NCI-H524 (cell line): Measurements from ENCODE around the gene FARP1.
"Not testable (repeated sequence)": the region's sequence is repeated elsewhere in the genome, so short reads cannot be mapped to it uniquely, and the experiment has no call there.

Source experiments
- DNase-seq, 2 experiments: peaks; one replicate each; lab custom pipeline; 2025; lab: John Stamatoyannopoulos, UW

FARP1 gene

DNA sequence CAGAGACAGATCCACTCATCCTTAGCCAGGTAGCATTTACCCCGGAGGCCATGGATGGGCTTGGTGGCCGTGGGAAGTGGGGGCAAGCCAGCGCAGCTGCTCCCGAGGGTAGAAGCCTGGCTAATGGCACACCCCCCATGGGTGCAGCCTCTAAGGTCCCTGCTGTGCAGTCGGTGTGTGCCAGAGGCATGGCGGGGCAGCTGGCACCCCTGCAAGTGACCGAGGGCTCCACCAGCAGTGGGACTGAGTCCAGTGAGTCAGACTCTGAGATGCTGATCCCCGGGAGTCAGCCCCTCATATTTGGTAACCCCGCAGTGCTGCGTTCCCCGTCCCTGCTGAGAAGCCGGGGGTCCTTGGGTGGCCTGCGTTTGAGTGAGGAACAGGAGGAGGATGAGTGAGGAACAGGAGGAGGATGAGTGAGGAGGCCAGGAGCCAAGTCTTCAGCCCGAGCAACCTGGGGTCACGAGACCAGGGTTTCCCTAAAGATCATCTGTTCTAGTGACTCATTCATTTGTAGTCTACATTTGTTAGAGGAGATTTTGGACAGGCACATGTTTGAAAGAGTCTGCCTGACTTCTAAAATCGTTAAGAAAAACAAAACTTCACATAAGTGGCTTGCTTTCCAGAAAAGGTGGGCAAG lies 253.3 kb downstream of the FARP1 start:
- DNase-seq, result no peak

DNA sequence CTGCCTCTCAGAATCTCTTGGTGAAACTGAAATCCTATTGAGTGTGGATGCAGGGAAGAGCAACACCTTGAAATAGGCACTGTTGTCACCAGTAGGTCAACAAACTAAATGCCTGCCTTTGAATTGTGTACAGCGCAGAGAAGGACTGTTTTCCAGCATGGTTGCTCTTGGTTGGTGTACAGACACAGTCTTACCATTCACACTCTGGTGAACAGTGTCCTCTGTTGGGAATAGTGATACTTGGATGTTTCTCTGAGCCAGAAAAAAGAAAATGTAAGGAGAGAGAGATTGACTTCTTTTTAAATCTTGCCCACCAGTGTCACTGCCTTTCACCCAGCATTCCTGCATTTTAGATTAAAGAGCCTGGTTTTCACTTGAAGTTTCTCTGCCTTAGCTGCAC lies 254.3 kb downstream of the FARP1 start:
- DNase-seq, result no peak

GRCh38 chr13:98397861-98398260 lies 255.0 kb downstream of the FARP1 start:
- no peak for DNase-seq

DNA sequence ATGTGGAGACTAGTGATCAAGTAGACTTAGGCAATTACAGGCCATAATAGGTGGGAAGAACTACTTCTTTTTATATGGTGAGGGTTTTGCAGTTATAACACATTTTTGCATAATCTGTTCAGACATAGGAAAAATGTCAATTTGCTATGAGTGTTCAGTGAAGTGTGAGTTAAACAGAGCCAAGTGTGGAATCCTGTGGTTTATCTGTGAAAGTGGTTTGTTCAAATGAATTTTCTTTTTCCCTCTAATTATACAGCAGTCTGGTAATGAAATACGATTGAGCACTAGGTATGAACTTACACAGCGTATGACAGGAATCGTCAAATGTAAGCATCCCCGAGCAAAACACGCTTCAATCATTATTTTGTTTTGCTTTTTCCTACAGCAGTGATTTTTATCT lies 255.7 kb downstream of the FARP1 start:
- no peak for DNase-seq

DNA sequence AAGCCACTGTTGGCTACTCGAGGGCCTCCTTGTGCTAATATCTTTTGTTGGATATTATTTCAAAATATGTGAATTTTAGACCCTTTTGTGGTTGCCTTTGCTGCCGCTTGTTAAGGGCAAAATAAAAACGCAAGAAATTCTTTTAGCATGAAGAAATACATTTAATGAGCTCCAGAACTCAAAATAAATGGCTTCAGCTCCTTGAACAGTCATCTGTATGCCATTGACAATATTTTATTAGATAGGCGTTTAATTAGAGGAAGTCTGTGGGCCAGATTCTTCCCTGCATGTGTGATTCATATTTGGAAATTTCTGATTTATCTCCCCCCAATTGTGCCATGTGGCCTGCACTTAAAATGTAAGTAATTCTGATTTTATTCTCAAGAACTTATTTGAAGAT lies 256.9 kb downstream of the FARP1 start:
- no peak for DNase-seq

DNA sequence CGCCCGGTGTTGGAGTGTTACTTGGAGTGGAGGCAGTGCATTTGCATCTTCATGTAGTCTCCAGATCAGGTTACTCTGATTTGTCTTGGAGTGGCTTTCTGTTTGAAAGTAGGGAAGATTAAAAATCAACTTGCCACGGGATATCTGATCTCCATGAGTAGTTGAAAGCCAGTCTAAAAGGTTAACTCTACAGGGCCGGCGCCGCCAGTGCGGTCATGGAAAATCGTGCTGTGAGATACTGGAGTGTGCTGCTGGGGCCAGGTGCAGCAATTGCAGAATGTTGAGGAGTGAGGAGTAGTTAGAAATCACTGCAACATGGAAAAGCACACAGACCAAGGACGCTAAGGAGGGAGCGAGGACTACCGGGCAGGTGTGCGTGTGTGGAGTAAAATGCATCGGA lies 259.0 kb downstream of the FARP1 start:
- peak in 1 of 2 experiments; percentile 40 for DNase-seq

- DNase-seq, result no peak
These were observed 260.2 kb downstream of the FARP1 start for GRCh38 chr13:98403076-98403475.

GRCh38 chr13:98405107-98405571 lies 262.2 kb downstream of the FARP1 start:
- DNase-seq, result peak in 1 of 2 experiments; percentile 24

GRCh38 chr13:98405690-98406344 lies 262.9 kb downstream of the FARP1 start:
- DNase-seq, result no peak

DNA sequence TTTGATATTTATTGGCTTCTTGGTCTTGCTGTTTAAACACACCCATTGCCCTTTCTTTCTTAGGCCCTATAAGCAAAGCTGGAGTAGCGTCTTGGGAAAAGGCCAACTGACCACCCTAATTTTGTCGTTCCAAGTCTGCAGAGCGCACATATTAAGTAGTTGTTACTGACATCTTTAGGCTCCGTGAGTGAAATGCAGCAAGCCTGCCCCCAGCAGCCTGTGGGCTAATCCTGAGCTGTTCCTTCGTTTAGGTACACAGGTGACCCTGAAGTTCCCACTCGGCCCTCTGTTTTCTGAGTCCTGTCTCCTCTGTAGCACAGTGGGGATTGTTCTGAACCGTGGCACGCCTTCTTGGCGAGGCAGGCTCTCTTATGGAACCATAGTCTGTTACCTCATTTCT lies 263.5 kb downstream of the FARP1 start:
- no peak for DNase-seq

DNA sequence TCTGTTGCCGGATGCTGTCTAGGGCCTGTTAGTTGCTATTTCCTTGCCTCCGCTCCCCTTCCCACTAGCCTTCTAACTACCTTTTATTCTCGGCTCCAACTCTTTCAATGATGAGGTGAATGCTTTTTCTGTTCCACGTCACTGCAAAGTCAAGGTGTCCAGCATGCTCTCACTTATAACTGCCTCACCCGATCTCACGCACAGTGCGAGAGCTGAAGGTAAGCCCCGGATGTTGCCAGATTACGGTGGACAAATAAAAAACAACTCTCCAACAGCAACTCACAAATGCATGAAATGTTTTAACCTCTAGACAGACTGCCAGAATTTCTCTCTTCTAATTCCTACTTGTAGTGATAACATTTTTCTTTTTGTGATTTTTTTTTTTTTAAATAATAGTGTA lies 264.1 kb downstream of the FARP1 start:
- no peak for DNase-seq

- no peak for DNase-seq
These were observed 264.7 kb downstream of the FARP1 start for GRCh38 chr13:98407575-98407974.

DNA sequence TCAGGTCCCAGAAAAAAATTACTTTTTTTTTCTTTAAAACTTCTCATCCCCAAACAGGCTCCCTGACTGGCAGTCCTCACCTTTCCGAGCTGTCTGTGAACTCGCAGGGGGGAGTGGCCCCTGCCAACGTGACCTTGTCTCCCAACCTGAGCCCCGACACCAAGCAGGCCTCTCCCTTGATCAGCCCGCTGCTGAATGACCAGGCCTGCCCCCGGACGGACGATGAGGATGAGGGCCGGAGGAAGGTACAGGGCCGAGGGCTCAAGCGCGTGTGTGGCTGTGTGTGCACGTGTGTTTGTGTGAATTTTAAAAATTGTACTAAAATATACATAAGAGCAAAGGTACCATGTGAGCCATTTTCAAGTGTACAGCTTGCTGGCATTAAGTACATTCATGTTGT lies 266.4 kb downstream of the FARP1 start:
- no peak for DNase-seq

DNA sequence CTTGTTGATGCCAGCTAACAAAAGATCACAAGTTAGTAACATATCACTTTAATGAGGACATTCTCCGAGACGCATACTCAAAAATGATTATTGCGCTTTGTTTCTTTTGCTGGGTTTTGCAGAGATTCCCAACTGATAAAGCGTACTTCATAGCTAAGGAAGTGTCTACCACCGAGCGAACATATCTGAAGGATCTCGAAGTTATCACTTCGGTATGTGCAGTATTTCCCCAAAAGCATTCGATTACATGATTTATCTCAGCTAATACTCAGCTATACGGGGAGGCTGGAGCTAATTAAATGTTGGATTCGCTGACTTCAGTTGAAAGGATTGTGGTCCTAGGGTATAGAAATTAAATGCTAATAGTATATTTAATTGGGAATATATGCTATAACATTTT lies 267.7 kb downstream of the FARP1 start:
- no peak for DNase-seq

- no peak for DNase-seq
These were observed 268.1 kb downstream of the FARP1 start for GRCh38 chr13:98411013-98411412.

DNA sequence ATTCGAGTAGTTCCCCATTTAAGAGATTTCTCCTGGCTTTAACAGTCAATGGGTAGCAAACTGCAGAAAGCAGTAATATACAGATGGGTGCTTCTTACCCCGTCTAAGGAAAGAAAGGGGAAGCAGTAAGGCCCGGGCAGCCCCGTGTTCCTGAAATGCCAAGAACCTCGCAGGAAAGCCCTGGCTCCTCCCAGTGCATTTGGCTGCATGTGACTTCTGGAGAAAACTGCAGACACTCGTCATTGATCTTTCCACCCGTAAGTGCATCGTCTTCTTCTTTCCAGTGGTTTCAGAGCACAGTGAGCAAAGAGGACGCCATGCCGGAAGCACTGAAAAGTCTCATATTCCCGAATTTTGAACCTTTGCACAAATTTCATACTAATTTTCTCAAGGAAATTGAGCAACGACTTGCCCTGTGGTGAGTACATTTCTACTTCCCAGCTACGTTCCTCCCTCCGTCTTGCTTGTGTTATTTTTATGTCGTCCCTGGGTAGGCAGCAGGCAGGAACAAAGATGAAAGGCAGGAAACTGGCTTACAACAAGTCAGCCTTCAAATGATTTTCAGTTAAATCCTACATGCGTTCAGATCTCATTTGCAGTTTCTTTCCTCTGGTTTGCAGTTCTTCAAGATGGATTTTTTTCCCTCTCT lies 268.8 kb downstream of the FARP1 start:
- DNase-seq, result no peak

GRCh38 chr13:98413278-98413677 lies 270.4 kb downstream of the FARP1 start:
- not testable (repeated sequence) for DNase-seq

DNA sequence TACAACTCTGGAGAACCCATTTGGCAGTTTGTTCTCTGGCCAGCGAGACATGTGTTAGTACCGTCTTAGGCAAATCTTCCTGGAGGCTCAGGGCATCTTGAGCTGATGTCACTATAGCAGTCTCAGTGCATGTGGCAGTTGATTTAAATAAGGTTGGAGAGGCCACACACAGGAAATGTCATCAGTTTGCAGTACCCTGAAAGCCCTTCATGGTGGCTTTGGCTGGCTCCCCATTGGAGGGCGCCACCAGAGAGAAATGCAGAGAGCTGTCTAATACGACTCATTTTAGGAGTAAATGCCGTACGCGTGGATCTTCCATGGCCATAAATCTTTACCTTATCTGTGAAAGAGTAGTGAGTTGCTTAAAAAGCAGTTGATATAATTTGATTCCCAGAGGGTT lies 270.9 kb downstream of the FARP1 start:
- no peak for DNase-seq

GRCh38 chr13:98415326-98416070 lies 272.6 kb downstream of the FARP1 start:
- DNase-seq, result no peak

- DNase-seq, result no peak
These were observed 273.5 kb downstream of the FARP1 start for GRCh38 chr13:98416408-98416807.

- DNase-seq, result no peak
These were observed 277.1 kb downstream of the FARP1 start for GRCh38 chr13:98419786-98420553.
